OCI-LY1 (cell line): ENCODE data around the gene KRTAP5-8.

Experiments
- EZH2 ChIP-seq: fragments of 200-600 bp; sonication (generic), shearing (Covaris generic); IDR thresholded peaks from 2 replicates; pipeline ENCODE4 v1.8.0; 2017; ENCODE audit warnings: borderline replicate concordance, mixed run types, mild to moderate bottlenecking, antibody characterized with exemption, low read length, moderate library complexity, mixed read lengths
- TF ChIP-seq, protein P1 (sequence below): fragments of 200-600 bp; sonication (generic), shearing (Covaris generic); IDR thresholded peaks from 2 replicates; pipeline ENCODE4 v1.5.1; 2017; ENCODE audit warnings: mild to moderate bottlenecking, antibody characterized with exemption, low read length, moderate library complexity, mixed read lengths

DNA sequence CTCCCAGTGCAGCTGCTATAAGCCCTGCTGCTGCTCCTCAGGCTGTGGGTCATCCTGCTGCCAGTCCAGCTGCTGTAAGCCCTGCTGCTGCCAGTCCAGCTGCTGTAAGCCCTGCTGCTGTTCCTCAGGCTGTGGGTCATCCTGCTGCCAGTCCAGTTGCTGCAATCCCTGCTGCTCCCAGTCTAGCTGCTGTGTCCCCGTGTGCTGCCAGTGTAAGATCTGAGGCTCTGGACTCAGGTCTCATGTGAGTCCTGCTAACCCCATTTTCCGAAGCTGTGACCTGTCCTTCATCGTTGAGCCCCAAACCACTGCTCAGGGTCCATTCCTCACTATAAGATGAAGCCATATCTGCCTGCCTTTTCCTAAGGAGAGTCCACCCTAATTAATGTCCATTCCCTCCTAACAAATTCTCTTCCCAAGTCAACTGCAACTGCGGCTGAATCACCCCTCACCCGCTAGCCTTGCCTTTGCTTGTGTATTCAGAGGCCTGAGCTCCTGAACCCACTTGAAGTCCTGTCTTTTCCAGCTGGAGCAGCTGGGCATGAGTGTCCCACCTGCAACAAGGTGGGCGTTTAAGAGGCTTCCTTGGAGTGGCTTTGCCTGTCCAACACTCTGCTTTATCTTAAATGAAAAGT lies 10.1 kb upstream of the KRTAP5-8 start:
- no peak for TF ChIP-seq EZH2
- TF ChIP-seq, protein P1, sequence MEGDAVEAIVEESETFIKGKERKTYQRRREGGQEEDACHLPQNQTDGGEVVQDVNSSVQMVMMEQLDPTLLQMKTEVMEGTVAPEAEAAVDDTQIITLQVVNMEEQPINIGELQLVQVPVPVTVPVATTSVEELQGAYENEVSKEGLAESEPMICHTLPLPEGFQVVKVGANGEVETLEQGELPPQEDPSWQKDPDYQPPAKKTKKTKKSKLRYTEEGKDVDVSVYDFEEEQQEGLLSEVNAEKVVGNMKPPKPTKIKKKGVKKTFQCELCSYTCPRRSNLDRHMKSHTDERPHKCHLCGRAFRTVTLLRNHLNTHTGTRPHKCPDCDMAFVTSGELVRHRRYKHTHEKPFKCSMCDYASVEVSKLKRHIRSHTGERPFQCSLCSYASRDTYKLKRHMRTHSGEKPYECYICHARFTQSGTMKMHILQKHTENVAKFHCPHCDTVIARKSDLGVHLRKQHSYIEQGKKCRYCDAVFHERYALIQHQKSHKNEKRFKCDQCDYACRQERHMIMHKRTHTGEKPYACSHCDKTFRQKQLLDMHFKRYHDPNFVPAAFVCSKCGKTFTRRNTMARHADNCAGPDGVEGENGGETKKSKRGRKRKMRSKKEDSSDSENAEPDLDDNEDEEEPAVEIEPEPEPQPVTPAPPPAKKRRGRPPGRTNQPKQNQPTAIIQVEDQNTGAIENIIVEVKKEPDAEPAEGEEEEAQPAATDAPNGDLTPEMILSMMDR = no peak
